ENCODE measurements around the gene PNPLA5. TPM values are rescaled to one million over a fixed set of nuclear protein-coding genes. Genes with fewer than 3 reads are reported as not detected.

PNPLA5 gene
- total and polyA plus RNA-seq, 9 of the 15 experiments (the other 6 are each of a cell fraction or from before 2014, with no cell fraction given): not detected

DNA sequence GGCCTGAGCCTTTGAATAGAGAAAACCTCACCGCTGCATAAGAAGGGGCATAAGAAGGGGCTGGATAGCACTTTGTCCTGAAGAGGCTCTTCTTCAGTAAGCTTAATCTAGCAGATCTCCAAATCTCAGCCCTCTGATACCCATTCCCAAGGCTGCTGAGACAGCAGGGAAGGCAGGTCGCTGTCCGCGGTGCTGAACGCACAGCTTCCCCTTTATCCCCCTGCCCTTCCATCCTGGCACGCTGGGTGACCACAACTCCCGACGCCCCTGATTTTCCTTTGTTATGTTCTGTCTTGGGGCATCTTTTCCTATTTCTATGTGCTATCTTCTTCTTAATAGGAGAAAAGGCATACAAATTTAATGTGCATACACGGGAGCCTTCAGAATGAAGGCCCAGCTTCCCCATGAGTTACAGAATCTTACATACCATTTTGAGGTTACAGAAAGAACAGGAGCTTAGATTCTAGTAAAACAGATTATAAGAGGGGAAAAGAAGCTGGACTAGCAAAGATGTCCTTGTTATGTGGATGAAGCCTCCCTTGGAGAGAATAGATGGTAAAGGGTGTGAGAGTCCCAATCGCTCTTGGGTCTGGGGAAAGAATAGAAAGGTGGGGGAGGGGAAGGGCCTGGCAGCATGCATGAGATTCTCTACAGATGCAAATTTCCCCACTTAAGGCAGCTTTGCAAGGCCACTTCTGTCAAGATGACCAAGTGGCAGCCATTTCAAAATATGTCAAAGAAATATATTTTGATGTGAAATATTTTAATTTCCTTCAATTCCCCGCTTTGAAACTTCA is 23.8 kb downstream of the PNPLA5 start (continued):
- TF ChIP-seq REST (IDR thresholded peaks at IDR 0.05; ENCODE audit: borderline replicate concordance) (peak; percentile 99), REST (CRISPR knock-in tag; IDR thresholded peaks at IDR 0.05; ENCODE audit: low read depth) (peak; percentile 96), CBFA2T3 (IDR thresholded peaks at IDR 0.05) (no peak), ZNF12 (CRISPR knock-in tag; IDR thresholded peaks at IDR 0.05) (no peak), ATF6 (CRISPR knock-in tag; IDR thresholded peaks at IDR 0.05) (no peak), GTF3C2 (IDR thresholded peaks at IDR 0.05; ENCODE audit: borderline replicate concordance, extremely low read depth, insufficient read length) (no peak), CBX2 (IDR thresholded peaks at IDR 0.05; ENCODE audit: insufficient read depth, low read length, poor library complexity, severe bottlenecking) (no peak), ZNF263 (CRISPR knock-in tag; IDR thresholded peaks at IDR 0.05; ENCODE audit: borderline replicate concordance) (0 out of 2 replicates have a peak, but pooled peaks have one; percentile 16), EHMT2 (IDR thresholded peaks at IDR 0.05) (peak; percentile 95), ZNF76 (CRISPR knock-in tag; IDR thresholded peaks at IDR 0.05; ENCODE audit: borderline replicate concordance) (no peak), RBM25 (IDR thresholded peaks at IDR 0.05; ENCODE audit: low read depth, low read length, severe bottlenecking) (no peak), GATA2 (CRISPR knock-in tag; IDR thresholded peaks at IDR 0.05) (0 out of 2 replicates have a peak, but pooled peaks have one; percentile 13), RCOR1 (IDR thresholded peaks at IDR 0.05; ENCODE audit: borderline replicate concordance in 1 of 2, low read depth in 2 of 2, low read length in 2 of 2) (0 out of 4 replicates have a peak, but pooled peaks of 1 of the 2 experiments have one; percentile 47), THRAP3 (IDR thresholded peaks at IDR 0.05; ENCODE audit: borderline replicate concordance) (no peak)
